HG02642 (cell line): Measurements from ENCODE around the gene RBPJL.

ENCODE experiments used
- ATAC-seq: cut with Tn5 transposase; IDR thresholded peaks from one replicate; pipeline ENCODE4 v1.9.1; 2021; ENCODE audit warnings: mild to moderate bottlenecking; ENCODE audit not compliant: unreplicated experiment, poor library complexity

Gene RBPJL, protein sequence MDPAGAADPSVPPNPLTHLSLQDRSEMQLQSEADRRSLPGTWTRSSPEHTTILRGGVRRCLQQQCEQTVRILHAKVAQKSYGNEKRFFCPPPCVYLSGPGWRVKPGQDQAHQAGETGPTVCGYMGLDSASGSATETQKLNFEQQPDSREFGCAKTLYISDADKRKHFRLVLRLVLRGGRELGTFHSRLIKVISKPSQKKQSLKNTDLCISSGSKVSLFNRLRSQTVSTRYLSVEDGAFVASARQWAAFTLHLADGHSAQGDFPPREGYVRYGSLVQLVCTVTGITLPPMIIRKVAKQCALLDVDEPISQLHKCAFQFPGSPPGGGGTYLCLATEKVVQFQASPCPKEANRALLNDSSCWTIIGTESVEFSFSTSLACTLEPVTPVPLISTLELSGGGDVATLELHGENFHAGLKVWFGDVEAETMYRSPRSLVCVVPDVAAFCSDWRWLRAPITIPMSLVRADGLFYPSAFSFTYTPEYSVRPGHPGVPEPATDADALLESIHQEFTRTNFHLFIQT

DNA sequence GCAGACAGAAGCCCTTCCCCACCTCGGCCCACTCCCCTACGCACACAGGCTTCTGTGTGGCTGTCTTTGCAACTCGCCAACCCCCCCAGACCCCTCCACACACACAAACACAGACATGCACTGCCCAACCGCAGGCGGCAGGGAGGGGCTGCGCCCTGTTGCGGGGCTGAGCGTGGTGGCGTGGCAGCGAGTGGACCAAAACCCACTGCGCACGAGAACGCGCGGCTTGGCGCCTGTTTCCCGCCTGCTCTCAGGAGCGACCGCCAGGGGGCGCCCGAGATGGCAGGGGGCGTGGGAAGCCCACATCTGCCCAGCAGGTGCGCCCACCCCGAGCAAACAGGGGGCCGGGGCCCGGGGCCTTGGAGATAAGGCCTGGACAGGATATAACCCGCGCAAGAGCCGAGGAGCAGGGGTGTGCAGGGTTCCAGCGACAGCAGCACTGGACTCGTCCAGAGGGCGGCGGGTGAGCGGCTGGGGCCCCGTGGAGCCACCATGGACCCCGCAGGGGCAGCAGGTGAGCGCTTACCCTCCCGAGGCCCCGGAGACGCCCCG is at the start of gene RBPJL:
Gene RBPJL (plus strand): TSS at position 410 of the 552 bp plus-strand sequence. CDS start 83 bp downstream, at position 493.
- ATAC-seq, result no peak

DNA sequence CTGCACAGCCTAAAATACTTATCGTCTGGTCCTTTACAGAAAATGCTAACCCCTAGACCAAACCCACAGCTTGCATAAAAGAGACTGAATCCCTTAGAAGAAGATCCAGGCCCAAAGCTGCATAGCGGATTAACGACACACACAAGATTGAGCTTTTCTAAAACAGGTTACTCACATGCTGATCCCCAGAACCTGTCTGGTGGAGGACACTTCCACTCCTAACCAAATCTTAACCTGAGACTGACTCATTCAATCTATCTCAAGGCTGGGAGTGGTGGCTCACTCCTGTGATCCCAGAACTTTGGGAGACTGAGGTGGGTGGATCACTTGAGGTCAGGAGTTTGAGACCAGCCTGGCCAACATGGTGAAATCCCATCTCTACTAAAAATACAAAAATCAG is 49.5 kb upstream of the RBPJL start:
- ATAC-seq, result no peak

DNA sequence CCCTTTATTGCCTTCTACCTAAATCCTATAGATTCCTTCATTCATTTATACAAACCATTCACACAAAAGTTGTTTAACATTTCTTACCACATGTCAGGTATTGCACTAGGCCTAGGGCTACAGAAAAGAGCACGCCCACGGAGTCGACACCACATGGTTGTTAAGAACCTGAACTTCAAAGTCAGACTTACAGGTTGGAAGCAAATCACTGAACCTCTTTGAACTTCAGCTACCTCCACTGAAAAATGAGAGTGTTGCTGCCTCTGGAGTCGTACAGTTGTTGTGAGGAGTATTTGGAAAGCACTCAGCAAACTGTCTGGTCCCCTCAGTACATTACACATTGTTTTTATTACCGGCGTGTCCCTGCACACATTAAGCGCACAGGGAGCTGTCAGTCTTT is 48.9 kb upstream of the RBPJL start:
- no peak for ATAC-seq

DNA sequence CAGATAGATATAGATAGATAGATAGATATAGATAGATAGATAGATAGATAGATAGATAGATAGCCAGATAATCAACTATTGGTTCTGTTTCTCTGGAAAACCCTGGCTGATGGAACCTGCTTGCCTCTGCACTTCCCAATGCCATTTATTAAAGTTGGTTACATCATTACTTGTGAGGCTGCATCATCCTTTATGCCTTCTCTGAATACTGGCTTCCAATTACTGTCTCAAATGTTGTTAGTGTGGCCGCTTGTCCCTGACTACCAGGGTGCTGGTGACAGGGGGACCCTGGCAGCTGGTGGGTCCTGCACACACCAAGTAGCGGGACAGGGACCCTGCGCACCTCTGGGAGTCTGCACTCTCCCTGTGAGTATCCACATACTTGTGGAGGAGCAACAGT is 48.4 kb upstream of the RBPJL start:
- ATAC-seq, result no peak

DNA sequence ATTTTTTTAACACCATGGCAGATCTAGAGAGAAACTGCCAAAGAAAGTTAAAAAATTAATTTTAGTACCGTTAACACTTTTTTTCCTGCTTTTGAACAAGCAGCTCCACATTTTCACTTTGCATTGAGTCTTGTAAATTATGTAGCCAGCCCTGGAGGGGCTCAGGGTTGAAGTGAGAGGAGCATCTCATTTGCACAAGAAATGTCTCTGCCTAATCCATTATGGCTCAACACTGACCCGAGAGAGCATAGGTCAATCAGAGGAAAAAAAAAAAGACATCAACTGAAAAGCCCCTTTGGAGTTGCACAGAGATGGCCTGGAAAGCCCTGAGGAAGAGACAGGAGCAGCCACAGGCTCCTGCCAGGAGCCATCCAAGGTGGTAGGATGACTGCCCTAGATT is 48.0 kb upstream of the RBPJL start:
- no peak for ATAC-seq

DNA sequence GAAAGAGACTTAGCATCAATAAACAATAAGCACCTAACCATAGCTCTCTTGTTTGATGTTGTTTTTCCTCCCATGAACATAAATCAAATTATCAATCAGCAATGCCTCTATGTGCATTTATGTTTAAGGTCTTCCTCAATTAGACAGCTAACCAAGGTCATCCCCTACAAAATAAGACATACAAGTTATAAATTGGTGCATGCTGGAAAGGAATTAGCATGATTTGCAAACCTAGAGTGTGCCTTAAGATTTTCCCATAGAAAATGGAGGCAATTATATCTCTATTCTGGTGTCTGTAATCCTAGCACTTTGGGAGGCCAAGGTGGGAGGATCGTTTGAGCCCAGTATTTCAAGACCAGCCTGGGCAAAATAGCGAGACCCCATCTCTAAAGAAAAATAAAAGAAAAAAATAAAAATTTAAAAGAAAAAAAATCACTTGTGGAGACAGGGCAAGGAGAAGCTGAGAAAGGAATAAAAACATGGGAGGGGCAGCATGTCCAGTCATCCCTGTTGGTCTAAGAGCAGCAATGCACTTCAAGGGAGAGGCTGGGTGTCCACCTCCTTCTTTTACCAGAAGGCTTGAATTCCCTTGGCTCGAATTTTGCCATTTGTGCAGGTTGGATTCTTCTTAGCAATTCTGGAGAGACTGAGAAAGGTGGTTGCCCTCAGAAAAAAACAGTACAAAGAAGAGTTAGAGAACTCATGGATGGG is 42.9 kb upstream of the RBPJL start:
- no peak for ATAC-seq

DNA sequence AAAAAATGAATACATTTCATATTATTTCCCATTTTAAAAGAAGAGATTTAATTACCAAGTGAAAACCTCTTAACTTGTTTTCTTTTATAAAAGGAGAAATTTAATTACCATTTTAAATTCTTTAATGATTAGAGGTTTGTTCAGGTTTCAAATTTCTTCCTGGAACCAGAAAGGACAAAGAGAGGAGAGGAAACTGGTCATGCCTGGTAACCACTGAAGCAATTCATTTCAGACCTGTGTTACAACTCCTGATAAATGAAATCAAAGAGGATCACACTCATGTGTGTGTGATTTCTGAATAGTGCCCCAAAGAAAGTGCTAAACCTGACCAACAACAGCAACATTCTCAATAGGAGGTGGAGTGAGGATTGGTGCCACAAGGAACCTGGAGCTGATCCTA is 39.7 kb upstream of the RBPJL start:
- no peak for ATAC-seq

DNA sequence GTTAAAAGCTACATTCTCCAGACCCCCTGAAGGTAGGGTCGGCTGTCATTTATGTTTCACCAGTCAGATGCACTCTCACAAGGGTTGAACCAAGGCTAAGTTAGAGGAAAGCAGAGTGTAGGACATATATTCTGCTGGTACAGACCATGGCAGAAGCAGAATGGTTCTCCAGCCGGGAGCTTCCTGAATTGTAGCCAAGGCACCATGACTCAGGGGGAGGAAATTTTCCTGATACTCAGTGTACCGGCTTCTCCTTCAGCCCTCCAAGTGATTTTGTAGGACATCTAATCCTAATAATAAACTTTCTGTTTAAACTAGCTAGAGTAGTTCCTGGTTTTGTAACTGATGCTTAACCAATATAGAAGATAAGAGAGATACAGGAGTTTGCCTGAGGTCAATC is 38.1 kb upstream of the RBPJL start:
- ATAC-seq, result no peak

DNA sequence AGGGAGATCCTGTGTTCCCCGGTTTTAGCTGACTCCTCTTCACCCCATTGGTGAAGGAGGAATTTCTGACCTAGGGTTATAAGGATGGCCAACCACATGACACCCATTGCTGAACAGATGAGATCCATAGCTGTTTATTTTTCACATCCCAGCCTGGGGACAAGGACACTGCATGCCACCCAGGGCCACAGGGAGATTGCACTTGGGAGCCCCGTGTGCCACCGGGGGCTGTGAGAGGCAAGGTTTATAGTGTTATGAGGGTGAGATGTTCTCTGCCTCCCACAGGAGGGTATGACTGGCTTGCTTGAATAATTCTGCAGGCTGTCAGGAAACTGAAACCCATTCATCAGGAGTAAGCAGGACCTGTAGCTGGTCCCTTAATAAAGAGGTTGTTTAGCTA is 37.6 kb upstream of the RBPJL start:
- no peak for ATAC-seq

DNA sequence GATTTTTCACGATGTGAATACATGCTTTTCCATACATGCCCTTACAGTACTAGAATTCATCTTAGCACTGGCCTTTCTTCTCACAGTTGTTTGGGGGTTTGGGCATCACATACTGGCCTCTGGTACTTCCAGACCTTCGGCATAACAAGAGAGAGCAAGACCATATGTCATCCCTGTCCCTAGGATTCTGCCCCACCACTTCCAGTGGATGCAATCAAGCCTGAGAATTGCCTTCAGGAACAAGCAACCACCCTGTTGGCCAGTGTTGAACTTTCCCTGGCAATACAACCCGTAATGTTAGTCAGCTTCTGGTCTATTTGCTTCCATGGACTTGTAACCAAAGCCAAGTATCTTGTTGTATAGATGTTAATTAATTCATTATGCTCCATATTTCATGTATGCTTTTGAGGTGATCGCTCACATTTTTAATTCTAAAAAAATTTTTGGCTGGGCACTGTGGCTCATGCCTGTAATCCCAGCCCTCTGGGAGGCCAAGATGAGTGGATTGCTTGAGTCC is 36.8 kb upstream of the RBPJL start:
- no peak for ATAC-seq

DNA sequence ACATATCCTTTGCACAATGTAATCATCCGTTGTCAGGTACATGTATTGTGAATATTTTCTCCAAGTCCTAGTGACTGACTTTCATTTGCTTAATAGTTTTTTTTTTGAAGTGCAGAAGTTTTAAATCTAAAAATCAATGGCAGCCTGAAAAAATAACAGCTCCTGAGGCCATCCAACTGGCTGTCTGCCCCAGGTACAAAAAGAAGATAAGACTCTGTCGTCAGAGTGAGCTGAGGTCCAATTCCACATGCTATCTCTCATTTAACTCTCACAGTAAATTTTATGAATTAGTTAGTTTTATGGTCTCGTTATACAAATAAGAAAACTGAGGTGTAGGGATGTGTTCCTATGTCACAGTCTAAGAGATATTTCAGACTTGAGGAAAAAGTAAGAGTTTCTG is 31.3 kb upstream of the RBPJL start:
- ATAC-seq, result no peak

DNA sequence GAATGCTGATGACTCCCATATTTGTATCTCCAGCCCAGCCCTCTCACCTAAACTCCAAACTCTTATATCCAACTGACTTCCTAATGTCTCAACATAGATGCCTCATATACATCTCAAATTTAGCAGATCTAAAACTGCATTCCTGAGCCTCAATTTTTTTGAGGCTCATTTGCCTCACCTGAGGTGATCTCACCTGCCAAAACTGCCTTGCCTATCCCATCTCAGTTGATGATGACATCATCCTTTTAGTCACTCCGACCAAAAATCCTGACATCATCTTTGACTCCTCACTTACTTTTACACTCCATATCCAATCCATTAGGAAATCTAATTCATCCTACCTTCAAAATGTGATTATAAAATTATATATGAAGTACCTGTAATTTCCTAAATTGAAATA is 26.6 kb upstream of the RBPJL start:
- no peak for ATAC-seq

DNA sequence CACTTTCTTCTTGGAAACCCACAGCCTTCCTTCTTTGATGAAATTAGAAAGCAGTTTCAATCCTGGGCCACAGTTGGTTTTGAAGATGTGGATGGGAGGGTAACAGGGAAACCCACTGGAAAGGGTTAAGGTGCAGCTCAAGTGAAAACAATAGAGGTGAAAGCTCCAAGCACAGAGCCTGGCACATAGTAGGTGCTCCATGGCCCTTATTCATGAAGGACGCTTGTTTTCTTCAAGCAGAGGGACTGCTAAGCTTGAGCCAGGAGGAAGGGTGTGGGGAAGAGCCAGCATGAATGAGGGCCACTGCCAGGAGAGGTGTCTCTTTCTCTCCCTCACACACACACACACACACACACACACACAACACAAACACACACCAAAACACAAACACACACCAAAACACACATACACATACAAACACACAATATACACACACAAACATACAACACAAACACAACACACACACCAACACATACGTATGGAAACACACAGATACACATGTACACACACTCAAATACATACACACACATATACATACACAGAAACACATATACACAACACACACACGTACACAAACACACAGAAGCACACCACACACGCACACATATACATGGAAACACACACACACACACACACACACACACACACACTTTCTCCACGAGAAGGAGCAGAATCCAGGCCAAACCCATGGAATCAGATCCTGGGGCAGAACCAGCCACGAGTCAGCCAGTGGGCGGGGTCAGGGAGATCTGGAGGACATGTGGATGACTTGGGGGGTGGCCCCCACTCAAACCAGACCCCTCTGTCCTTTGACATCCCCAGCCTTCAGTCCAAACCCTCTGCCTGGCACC is 23.7 kb upstream of the RBPJL start:
- ATAC-seq, result no peak

DNA sequence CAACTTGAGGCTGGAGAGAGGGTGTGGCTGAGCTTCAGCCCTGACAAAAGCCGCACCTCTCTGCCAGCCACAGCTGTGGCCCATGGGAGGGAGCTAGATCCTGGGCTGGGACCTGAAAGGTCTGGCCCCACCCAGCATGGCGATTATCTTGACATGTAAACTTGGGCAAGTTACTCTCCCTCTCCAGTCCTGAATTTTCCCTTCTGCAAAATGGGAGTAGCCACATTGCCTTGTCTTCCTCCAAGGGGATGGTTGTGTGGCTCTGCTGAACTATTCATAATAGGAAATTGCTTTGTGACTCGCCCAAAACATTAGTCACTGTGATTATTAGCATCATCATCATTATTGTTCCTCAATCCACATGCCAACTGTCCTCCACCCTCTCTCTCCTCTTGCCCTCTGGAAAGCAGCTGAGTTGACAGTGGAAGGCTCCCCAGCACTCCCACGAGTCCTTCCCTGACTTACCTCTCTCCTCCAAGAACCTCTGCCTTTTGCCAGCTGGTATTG is 23.0 kb upstream of the RBPJL start:
- ATAC-seq, result no peak

DNA sequence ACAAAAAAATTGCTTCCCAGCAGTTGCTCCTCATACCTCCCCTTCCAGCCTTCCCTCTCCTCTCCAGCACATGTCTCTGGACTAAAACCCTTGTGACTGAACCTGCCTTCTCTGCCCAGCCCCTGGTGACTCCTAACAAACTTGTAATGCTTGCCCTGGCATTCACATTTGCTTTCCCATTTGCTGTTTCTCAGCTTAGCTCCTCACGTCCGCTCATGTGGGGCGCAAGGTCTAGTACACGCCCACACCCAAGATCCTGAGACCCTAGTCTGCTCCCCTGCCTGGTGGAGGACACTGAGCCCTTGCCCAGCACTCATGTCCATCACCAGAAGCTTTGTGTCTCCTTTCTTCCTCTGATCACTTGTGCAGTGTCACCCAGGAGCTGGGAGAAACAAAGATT is 18.3 kb upstream of the RBPJL start:
- ATAC-seq, result no peak

DNA sequence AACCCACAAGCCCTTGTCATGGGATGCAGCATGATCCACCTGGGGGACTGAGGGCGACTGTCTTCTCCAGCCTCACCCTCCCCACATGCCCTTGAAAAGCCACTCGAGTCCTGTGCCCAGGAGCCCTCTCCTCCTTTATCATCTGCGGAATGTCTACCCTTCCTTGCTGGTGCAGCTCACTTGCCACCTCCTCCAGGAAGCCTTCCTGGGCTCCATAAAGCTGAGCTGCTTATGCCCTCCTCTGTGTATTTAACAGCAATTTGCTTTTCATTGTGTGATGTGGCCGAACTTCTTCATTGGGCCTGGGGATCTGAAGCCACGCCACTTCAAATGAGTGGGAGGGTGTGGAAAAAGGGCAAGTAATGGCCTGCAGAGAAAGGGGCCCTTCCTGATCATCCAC is 17.8 kb upstream of the RBPJL start:
- ATAC-seq, result no peak

DNA sequence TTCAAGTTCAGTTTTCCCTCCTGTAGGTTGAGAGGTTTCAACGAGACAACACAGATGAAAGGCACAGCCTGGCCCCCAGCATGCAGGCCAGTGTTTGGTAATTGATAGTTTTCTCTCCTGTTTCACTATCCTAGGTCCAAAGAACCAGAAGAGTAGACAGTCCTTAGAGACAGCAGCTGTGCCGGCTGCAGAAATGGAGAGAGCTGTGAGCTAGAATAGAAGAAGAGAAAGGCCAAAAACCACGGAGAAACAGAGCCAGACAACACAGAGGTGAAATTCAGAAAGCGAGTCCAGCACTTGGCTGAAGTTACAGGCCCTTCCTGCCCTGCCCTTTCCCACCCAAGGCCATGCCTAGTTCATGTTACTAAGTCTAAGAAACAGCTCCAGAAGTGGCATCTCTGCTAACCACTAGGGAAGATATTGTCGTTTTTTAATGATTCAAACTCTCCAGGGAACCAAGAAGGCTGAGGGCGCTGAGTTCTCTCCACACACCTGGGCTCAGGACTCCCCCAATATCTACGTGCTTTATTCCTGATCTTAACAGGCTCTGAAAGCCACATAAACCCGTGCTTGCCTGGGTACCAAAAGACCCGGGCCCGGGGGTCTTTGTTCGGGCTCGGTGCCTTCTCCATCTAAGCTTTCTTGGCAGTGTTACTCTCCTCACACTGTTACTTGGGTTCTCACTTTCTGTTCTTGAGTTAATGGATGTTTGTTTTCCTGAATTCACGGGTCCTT is 16.5 kb upstream of the RBPJL start:
- no peak for ATAC-seq

DNA sequence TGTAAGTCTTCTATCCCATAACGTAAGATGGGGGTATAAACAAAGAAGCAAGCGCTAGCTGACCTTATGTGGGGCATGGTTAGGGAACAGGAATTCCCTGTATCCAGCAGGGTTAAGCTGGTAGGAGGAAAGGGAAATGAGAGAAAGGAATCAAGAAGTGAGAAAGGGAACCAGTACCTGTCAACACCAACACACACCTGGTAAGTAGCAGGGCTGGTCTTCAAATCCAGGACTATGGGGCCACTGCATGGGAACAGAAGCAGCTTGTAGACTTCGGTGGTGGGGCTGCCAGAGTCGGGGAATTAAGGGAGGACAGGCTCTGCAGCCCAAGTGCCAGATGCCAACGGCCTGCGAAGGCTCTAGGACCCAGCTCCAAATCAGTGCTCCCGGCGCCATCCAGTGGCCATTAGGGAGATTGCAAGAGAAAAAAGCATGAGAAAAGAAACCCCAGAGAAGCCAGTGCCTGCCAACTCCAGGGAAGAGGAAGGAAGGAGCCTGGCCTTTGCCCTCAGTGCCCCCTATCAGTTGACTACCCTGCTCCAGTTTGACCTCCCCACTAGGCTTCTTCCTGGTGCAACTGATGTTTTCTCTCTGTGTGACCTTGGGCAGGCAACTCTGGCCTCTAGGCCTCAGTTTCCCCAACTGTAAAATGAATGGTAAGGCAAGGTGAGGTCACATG is 15.8 kb upstream of the RBPJL start:
- no peak for ATAC-seq

DNA sequence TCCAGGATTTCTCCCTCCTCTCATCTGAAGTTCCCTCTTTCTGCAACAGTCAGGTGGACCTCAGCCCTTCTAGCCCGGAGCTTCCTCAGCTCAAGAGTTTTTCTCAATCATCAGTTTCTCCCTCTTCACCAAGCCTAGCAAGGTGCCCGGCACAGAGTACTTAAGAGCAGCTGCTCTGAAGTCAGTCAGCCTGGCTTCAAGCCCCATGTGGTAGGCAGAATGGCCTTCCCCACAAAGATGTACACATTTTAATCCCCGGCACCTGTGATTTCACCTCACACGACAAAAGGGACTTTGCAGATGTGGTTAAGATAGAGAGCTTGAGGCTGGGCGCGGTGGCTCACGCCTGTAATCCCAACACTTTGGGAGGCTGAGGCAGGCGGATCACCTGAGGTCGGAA is 15.1 kb upstream of the RBPJL start:
- ATAC-seq, result no peak
